Activated CD4-positive, alpha-beta T cell treated with anti-CD3 and anti-CD28 coated beads for 1 hour (primary cell): ENCODE results near the gene PRIMPOL.
"Not testable (repeated sequence)": the region's sequence is repeated elsewhere in the genome, so short reads cannot be mapped to it uniquely, and the experiment has no call there.

ENCODE experiments used
- DNase-seq: peaks from one replicate; pipeline ENCODE4 v3.0.0-alpha.2; 2020

The PRIMPOL gene

DNA sequence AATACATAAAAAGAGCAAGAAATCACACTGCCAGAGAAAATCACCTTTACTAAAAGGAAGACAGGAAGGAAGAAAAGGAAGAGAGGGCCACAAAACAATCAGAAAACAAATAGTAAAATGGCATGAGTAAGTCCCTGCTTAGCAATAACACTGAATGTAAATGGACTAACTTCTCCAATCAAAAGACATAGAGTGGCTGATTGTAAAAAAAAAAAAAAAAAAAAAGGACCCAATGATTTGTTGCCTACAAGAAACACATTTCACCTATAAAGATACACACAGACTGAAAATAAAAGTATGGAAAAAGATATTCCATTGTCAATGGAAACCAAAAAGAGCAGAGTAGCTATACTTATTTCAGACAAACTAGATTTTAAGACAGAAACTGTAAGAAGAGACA is 71.7 kb downstream of the PRIMPOL start:
- DNase-seq, result no peak

DNA sequence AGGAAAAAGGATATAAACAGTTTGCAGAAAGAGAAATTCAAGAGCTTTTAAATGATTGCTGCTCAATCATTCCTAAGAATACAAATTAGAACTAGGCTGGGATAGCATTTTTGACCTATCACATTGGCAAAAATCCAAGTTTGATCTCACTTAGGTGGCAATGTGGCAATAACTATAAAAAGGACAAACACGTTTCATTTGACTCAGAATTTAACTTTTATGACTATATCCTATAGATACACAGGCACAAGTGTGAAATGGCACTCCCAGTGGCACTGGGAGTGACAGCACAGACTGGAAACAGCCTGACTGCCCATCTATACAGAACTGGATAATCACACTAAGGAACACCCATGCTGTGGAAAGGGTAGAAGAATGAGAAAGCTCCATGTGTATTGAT is 73.3 kb downstream of the PRIMPOL start:
- no peak for DNase-seq

DNA sequence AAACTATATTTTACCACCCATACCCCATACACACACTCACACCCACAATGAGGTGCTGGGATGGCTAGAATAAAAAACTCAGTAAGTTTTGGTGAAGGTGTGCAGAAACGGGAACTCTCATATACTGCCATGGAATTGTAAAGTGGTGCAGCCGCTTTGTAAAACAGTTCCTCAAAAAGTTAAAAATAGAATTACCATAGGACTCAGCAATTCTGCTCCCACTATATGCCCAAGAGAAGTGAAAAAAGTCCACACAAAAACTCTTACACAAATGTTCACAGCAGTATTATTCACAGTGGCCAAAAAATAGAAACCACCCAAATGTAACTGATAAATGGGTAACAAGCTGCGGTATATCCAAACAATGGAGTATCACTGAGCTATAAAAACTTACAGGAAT is 77.9 kb downstream of the PRIMPOL start:
- DNase-seq, result no peak

GRCh38 chr4:184728858-184729257 is 79.3 kb downstream of the PRIMPOL start:
- DNase-seq, result no peak

GRCh38 chr4:184729946-184730345 is 80.4 kb downstream of the PRIMPOL start:
- DNase-seq, result no peak

DNA sequence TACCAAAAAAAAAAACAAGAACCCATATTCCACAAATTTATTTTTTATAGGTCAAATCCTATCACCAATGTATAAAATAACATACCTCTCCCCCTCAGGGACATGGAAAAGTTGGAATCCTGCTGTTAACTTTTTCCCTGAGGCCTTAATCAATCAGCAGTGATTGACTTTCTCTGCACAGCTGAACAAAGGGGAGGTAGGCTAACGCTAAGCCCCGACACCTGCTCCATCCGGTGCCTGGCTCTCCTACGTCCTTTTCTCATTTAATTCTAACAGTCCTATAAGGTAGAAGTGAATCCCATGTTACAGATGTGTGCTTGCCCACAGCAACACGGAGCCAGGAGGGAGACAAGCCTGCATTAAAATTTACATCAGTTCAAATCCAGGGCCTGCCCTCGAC is 81.5 kb downstream of the PRIMPOL start:
- no peak for DNase-seq

DNA sequence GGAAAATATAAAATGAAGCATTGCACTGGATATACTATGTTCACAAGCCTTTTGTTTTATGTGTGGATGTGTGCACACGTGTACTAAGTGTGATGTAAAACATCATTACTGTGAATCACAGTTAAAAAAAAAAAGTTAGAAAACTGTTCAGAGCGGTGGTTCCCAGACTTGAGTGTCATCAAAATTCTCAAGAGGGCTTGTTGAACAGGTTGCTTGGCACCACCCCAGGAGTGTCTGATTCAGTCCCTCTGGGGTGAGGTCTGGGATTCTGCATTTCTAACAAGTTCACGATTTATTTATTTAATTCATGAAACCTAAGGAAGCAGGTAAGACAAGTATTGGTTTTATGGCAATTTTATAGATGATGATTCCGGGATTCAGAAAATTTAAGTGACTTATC is 82.6 kb downstream of the PRIMPOL start:
- no peak for DNase-seq

DNA sequence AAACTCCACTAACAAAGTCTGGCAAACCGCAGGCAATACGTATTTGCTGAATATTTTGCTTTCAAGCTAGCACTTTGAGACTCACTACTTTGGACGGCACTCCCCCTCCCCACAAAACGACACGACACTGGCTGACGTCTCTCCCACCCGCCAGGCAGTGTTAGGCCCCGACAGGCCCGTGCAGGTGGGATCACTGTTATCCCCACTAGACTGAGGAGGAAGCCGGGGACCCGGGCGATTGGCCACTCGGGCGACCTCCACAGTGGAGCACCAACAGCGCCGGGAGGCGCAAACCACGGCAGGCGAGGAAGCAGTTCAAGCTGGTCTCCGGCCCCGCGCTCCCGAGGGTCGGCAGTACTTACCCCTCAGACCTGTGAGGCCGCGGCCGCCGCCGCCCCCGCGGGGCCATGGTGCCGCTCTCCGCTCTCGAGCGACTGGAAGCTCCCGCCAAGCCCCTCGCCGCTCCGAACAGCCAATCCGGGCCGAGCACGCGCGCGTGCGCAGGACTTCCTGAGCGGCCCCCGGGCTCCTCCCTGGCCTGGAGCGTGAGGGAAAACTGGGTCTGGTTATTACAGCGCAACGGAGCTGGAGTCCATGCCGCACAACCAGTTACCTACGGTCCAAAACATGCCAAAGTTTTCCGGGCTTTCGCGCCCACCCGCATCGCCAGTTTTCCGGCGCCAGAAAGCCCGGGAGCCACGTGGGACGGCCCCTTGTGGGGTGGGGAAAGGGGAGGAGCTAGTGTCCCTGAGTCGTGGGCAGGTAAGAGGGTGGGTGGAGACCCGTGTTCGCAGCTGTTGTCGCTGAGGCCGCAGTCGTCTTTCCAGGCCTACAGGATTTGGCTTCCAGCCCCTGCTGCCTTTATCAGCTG is 84.4 kb downstream of the PRIMPOL start, which contains the start of gene CENPU:
Gene CENPU (minus strand): TSS at position 443 of the 871 bp plus-strand sequence. CDS start 34 bp downstream, at position 409.
- peak; percentile 93 for DNase-seq

DNA sequence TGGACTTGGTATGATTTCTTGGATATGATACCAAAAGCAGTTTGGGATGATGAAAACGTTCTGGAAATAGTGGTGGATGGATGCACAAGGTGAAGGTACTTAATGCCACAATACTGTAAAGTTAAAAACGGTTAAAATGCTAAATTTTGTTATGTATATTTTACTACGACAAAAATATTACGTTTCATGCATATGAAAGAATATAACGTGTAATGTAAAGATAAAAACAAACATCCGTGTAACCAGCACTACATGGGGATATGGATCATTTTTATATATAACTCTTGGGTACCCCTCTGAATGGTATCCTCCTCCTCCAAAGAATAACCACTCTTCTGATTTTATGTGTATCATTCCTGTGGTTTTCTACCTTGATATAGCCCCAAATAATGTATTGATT is 85.2 kb downstream of the PRIMPOL start:
- DNase-seq, result no peak

DNA sequence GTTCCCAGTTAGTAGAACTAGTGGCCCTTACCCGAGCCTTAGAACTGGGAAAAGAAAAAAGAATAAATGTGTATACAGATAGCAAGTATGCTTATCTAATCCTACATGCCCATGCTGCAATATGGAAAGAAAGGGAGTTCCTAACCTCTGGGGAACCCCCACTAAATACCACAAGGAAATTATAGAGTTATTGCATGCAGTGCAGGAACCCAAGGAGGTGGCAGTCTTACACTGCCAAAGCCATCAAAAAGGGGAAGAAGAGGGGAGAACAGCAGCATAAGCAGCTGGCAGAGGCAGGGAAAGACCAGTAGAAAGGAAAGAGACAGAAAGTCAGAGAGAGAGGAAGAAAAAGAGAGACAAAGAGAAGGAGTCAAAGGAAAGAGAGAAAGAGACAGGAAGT is 90.0 kb downstream of the PRIMPOL start:
- DNase-seq, result not testable (repeated sequence)

GRCh38 chr4:184740980-184741391 is 91.4 kb downstream of the PRIMPOL start:
- DNase-seq, result no peak

DNA sequence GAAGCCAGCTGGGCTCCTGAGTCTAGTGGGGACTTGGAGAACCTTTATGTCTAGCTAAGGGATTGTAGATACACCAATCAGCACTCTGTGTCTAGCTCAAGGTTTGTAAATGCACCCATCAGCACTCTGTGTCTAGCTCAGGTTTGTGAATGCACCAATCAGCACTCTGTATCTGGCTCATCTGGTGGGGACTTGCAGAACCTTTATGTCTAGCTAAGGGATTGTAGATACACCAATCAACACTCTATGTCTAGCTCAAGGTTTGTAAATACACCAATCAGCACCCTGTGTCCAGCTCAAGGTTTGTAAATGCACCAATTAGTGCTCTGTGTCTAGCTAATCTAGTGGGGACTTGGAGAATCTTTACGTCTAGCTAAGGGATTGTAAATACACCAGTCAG is 92.1 kb downstream of the PRIMPOL start:
- DNase-seq, result not testable (repeated sequence)

GRCh38 chr4:184743650-184744049 is 94.1 kb downstream of the PRIMPOL start:
- no peak for DNase-seq

- no peak for DNase-seq
These were observed 94.7 kb downstream of the PRIMPOL start for GRCh38 chr4:184744236-184744635.
